ENCODE data around the gene PTPN6. TPM values are rescaled to one million over a fixed set of nuclear protein-coding genes. Genes with fewer than 3 reads are reported as not detected.

Gene PTPN6
- total and polyA plus RNA-seq, 2 of the 13 experiments (the other 11 are each of a cell fraction or from before 2014, with no cell fraction given) = 10.5 to 10.6 TPM

- TF ChIP-seq, protein P1, sequence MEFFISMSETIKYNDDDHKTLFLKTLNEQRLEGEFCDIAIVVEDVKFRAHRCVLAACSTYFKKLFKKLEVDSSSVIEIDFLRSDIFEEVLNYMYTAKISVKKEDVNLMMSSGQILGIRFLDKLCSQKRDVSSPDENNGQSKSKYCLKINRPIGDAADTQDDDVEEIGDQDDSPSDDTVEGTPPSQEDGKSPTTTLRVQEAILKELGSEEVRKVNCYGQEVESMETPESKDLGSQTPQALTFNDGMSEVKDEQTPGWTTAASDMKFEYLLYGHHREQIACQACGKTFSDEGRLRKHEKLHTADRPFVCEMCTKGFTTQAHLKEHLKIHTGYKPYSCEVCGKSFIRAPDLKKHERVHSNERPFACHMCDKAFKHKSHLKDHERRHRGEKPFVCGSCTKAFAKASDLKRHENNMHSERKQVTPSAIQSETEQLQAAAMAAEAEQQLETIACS (CRISPR knock-in tag; IDR thresholded peaks at IDR 0.05) = no peak; the same call in 1 of the 2 replicates
- TF ChIP-seq DNMT3B (CRISPR knock-in tag; conservative IDR thresholded peaks at IDR 0.05) (no peak), ZNF33B (CRISPR knock-in tag; IDR thresholded peaks at IDR 0.05) (peak; percentile 18; the same call in 1 of the 2 replicates), IKZF5 (CRISPR knock-in tag; IDR thresholded peaks at IDR 0.05) (peak; percentile 87), ZNF607 (CRISPR knock-in tag; IDR thresholded peaks at IDR 0.05; ENCODE audit: borderline replicate concordance) (no peak), SSRP1 (CRISPR knock-in tag; IDR thresholded peaks at IDR 0.05) (no peak; the same call in 1 of the 2 replicates), RBM22 (optimal IDR thresholded peaks at IDR 0.05; ENCODE audit: low read length) (peak; percentile 96), ZFP36L1 (CRISPR knock-in tag; IDR thresholded peaks at IDR 0.05) (peak; percentile 76; the same call in 1 of the 2 replicates), TFDP1 (CRISPR knock-in tag; IDR thresholded peaks at IDR 0.05; ENCODE audit: borderline replicate concordance) (peak; percentile 44; the same call in 1 of the 2 replicates), ZNF790 (CRISPR knock-in tag; IDR thresholded peaks at IDR 0.05; ENCODE audit: borderline replicate concordance) (0 out of 2 replicates have a peak, but pooled peaks have one; percentile 60), ZNF230 (CRISPR knock-in tag; IDR thresholded peaks at IDR 0.05) (no peak; the same call in 1 of the 2 replicates), KLF11 (CRISPR knock-in tag; IDR thresholded peaks at IDR 0.05) (peak; percentile 80; the same call in 1 of the 2 replicates), ZBTB1 (CRISPR knock-in tag; IDR thresholded peaks at IDR 0.05; ENCODE audit: borderline replicate concordance) (no peak), TOE1 (CRISPR knock-in tag; IDR thresholded peaks at IDR 0.05) (peak; percentile 97), PHF21A (CRISPR knock-in tag; IDR thresholded peaks at IDR 0.05) (peak; percentile 80), MXI1 (IDR thresholded peaks at IDR 0.05; ENCODE audit: borderline replicate concordance, low read depth, low read length) (peak; percentile 40; the same call in 1 of the 3 replicates), ZNF562 (CRISPR knock-in tag; IDR thresholded peaks at IDR 0.05; ENCODE audit: borderline replicate concordance) (peak; percentile 28), TRIM22 (IDR thresholded peaks at IDR 0.05) (no peak)
- TF ChIP-seq, protein P2, sequence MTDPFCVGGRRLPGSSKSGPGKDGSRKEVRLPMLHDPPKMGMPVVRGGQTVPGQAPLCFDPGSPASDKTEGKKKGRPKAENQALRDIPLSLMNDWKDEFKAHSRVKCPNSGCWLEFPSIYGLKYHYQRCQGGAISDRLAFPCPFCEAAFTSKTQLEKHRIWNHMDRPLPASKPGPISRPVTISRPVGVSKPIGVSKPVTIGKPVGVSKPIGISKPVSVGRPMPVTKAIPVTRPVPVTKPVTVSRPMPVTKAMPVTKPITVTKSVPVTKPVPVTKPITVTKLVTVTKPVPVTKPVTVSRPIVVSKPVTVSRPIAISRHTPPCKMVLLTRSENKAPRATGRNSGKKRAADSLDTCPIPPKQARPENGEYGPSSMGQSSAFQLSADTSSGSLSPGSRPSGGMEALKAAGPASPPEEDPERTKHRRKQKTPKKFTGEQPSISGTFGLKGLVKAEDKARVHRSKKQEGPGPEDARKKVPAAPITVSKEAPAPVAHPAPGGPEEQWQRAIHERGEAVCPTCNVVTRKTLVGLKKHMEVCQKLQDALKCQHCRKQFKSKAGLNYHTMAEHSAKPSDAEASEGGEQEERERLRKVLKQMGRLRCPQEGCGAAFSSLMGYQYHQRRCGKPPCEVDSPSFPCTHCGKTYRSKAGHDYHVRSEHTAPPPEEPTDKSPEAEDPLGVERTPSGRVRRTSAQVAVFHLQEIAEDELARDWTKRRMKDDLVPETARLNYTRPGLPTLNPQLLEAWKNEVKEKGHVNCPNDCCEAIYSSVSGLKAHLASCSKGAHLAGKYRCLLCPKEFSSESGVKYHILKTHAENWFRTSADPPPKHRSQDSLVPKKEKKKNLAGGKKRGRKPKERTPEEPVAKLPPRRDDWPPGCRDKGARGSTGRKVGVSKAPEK (CRISPR knock-in tag; IDR thresholded peaks at IDR 0.05; ENCODE audit: borderline replicate concordance) = no peak
- TF ChIP-seq, protein P3, sequence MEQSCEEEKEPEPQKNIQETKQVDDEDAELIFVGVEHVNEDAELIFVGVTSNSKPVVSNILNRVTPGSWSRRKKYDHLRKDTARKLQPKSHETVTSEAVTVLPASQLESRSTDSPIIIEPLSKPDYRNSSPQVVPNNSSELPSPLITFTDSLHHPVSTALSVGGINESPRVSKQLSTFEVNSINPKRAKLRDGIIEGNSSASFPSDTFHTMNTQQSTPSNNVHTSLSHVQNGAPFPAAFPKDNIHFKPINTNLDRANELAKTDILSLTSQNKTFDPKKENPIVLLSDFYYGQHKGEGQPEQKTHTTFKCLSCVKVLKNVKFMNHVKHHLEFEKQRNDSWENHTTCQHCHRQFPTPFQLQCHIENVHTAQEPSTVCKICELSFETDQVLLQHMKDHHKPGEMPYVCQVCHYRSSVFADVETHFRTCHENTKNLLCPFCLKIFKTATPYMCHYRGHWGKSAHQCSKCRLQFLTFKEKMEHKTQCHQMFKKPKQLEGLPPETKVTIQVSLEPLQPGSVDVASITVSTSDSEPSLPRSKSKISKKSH (CRISPR knock-in tag; IDR thresholded peaks at IDR 0.05; ENCODE audit: borderline replicate concordance) = no peak
Measured at GRCh38 chr12:6943722-6944380, 7.3 kb upstream of the PTPN6 start, which contains the start of the genes C12orf57 and RNU7-1 (continued).
